HepG2 (cell line): Measurements from ENCODE around the gene IMMT. TPM values are rescaled to one million over a fixed set of nuclear protein-coding genes. Genes with fewer than 3 reads are reported as not detected.

Experiments used
- EHMT2 ChIP-seq: fragments of 200-600 bp; sonication (generic); IDR thresholded peaks from 2 replicates; pipeline ENCODE4 v1.7.0; 2017; ENCODE audit warnings: antibody characterized with exemption, low read depth, low read length, borderline replicate concordance
- FIP1L1 ChIP-seq: fragments of 200-400 bp; formaldehyde crosslinking; IDR thresholded peaks from 2 replicates; pipeline ENCODE4 v1.6.1; 2018; ENCODE audit warnings: low read depth, mild to moderate bottlenecking, low read length, moderate library complexity, borderline replicate concordance; ENCODE audit not compliant: insufficient read depth
- HHEX ChIP-seq: IDR thresholded peaks from 2 replicates; pipeline ENCODE4 v1.6.1; 2016; ENCODE audit warnings: control low read depth
- IRF2 ChIP-seq: IDR thresholded peaks from 2 replicates; pipeline ENCODE4 v1.6.1; 2018; ENCODE audit warnings: missing genetic modification reagents, missing compliant biosample characterization
- MYC ChIP-seq: sonication (generic); formaldehyde crosslinking; IDR thresholded peaks from 2 replicates; pipeline ENCODE4 v1.9.0; 2021; ENCODE audit warnings: missing genetic modification reagents, borderline replicate concordance
- NONO ChIP-seq, 2 experiments: fragments of 450-650 bp in 1 of 2; sonication (generic) in 1 of 2; formaldehyde crosslinking in 1 of 2; IDR thresholded peaks in 1 of 2; conservative IDR thresholded peaks in 1 of 2; 2 replicates each; pipeline versions ENCODE4 v1.6.1 to v1.8.0; 2017 to 2022; ENCODE audit warnings: mild to moderate bottlenecking in 1 of 2, missing genetic modification reagents in 1 of 2, moderate library complexity in 1 of 2
- POLR2AphosphoS5 ChIP-seq: IDR thresholded peaks from 2 replicates; pipeline ENCODE4 v1.6.1; 2012; ENCODE audit warnings: low read depth, low read length
- RCOR2 ChIP-seq: IDR thresholded peaks from 2 replicates; pipeline ENCODE4 v1.6.1; 2016; ENCODE audit warnings: missing biosample characterization, missing genetic modification reagents
- REXO4 ChIP-seq: sonication (generic); formaldehyde crosslinking; IDR thresholded peaks from 2 replicates; pipeline ENCODE4 v1.8.0; 2022; ENCODE audit warnings: missing genetic modification reagents, mild to moderate bottlenecking, borderline replicate concordance
- SETDB1 ChIP-seq: sonication (generic); formaldehyde crosslinking; IDR thresholded peaks from 2 replicates; pipeline ENCODE4 v1.5.1; 2020; ENCODE audit warnings: missing genetic modification reagents, mild to moderate bottlenecking, borderline replicate concordance
- SRSF1 ChIP-seq: fragments of 200-400 bp; formaldehyde crosslinking; optimal IDR thresholded peaks from 2 replicates; pipeline ENCODE3; 2017; ENCODE audit warnings: mild to moderate bottlenecking, low read depth, low read length, moderate library complexity
- WIZ ChIP-seq: sonication (generic); formaldehyde crosslinking; IDR thresholded peaks from 2 replicates; pipeline ENCODE4 v1.5.1; 2020; ENCODE audit warnings: mild to moderate bottlenecking, missing genetic modification reagents
- ZNF24 ChIP-seq: fragments of 450-650 bp; IDR thresholded peaks from 2 replicates; pipeline ENCODE4 v1.6.1; 2017; ENCODE audit warnings: antibody characterized with exemption, mild to moderate bottlenecking
- ZNF264 ChIP-seq: sonication (generic); formaldehyde crosslinking; IDR thresholded peaks from 2 replicates; pipeline ENCODE4 v1.4.0; 2020; ENCODE audit warnings: missing genetic modification reagents
- ZNF337 ChIP-seq: sonication (generic); formaldehyde crosslinking; IDR thresholded peaks from 2 replicates; pipeline ENCODE4 v1.5.1; 2020; ENCODE audit warnings: missing genetic modification reagents, low read depth, mild to moderate bottlenecking, borderline replicate concordance
- ZNF556 ChIP-seq: sonication (generic); formaldehyde crosslinking; IDR thresholded peaks from 2 replicates; pipeline ENCODE4 v1.4.0; 2020; ENCODE audit warnings: mild to moderate bottlenecking, missing genetic modification reagents, borderline replicate concordance
- ZNF652 ChIP-seq: IDR thresholded peaks from 2 replicates; pipeline ENCODE4 v1.6.1; 2016; ENCODE audit warnings: low read depth, borderline replicate concordance
- ZNF841 ChIP-seq: sonication (generic); formaldehyde crosslinking; IDR thresholded peaks from 2 replicates; pipeline ENCODE4 v1.8.1; 2023; ENCODE audit warnings: missing genetic modification reagents, borderline replicate concordance
- polyA plus RNA-seq, 8 experiments: library from polyadenylated mRNA; depleted of rRNA in 3 of 8; stranded (reverse) in 7 of 8; unstranded in 1 of 8; fragments of >200 nt; fragmentation: Illumina TruSeq in 4 of 8; extraction: Trizol in 4 of 8; gene quantifications; 2 replicates each; pipeline versions ENCODE4 v1.2.1 to v1.2.3, GENCODE V29; 2011 to 2016; ENCODE audit warnings: low read depth in 4 of 8, missing spikeins in 1 of 8, mixed read lengths in 1 of 8; ENCODE audit not compliant: insufficient read depth in 1 of 8
- total RNA-seq, 5 experiments: library from RNA; depleted of rRNA; stranded (reverse); fragments of >200 nt; fragmentation: Illumina TruSeq; extraction: Trizol; gene quantifications; 2 replicates each; pipeline ENCODE4 v1.2.3, GENCODE V29; 2016; ENCODE audit warnings: low read depth in 1 of 5
- TF ChIP-seq, protein P1 (sequence below), 2 experiments: IDR thresholded peaks; 2 replicates each; pipeline ENCODE4 v1.6.1; 2011 to 2012; ENCODE audit warnings: low read length in 2 of 2, borderline replicate concordance in 1 of 2, low read depth in 1 of 2, mild to moderate bottlenecking in 1 of 2, moderate library complexity in 1 of 2
- TF ChIP-seq, protein P2 (sequence below): sonication (generic); formaldehyde crosslinking; IDR thresholded peaks from 2 replicates; pipeline ENCODE4 v1.4.0; 2020; ENCODE audit warnings: missing genetic modification reagents

Gene IMMT
- total and polyA plus RNA-seq, 2 of the 13 experiments (the other 11 are each of a cell fraction or from before 2014, with no cell fraction given): 63.5 to 119 TPM

DNA sequence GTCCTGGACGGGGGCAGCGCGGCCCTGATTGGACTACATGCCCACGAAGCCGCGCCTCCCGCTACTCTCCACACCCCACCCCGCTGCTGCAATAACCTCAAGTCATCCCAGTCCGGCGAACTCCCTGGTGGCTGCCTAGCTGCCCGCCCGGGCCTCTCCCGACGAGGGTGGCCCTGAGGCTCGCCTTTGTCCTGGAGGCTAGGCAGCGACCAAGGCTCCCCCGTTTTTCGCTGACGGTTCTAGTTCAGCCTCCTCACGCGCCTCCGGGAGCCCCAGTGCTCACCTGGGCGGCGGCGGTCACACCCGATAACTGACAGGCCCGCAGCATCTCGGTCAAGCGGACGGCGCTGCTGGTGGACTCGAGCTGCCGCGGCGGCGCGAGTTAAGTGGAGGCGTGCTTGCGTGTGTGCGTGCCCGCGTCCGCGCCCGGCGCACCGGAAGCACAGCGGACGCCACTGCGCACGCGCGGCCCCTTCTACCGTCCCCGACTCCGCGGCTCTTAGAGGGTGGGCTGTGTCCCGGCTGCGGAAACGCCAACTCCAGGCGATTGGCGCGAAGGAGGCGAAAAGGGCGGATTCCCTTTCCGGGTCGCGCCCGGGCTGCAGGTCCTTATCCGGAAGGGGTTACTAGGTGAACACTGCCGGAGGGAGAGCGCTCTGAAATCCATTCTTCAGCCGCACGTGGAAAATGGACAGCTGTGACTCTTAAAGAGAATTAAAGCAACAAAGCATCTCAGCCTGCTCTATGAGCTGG is at the start of gene IMMT (continued):
- TF ChIP-seq, protein P1, sequence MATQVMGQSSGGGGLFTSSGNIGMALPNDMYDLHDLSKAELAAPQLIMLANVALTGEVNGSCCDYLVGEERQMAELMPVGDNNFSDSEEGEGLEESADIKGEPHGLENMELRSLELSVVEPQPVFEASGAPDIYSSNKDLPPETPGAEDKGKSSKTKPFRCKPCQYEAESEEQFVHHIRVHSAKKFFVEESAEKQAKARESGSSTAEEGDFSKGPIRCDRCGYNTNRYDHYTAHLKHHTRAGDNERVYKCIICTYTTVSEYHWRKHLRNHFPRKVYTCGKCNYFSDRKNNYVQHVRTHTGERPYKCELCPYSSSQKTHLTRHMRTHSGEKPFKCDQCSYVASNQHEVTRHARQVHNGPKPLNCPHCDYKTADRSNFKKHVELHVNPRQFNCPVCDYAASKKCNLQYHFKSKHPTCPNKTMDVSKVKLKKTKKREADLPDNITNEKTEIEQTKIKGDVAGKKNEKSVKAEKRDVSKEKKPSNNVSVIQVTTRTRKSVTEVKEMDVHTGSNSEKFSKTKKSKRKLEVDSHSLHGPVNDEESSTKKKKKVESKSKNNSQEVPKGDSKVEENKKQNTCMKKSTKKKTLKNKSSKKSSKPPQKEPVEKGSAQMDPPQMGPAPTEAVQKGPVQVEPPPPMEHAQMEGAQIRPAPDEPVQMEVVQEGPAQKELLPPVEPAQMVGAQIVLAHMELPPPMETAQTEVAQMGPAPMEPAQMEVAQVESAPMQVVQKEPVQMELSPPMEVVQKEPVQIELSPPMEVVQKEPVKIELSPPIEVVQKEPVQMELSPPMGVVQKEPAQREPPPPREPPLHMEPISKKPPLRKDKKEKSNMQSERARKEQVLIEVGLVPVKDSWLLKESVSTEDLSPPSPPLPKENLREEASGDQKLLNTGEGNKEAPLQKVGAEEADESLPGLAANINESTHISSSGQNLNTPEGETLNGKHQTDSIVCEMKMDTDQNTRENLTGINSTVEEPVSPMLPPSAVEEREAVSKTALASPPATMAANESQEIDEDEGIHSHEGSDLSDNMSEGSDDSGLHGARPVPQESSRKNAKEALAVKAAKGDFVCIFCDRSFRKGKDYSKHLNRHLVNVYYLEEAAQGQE (IDR thresholded peaks at IDR 0.05; ENCODE audit: borderline replicate concordance in 1 of 2, low read depth in 1 of 2, low read length in 2 of 2): no peak; a peak in 1 of 4 replicates
- TF ChIP-seq HHEX (0 out of 2 replicates have a peak, but pooled peaks have one; percentile 11), REXO4 (CRISPR knock-in tag) (no peak), MYC (CRISPR knock-in tag) (peak; percentile 96), RCOR2 (CRISPR knock-in tag) (no peak), ZNF264 (CRISPR knock-in tag) (peak; percentile 84), EHMT2 (no peak), IRF2 (CRISPR knock-in tag) (peak; percentile 86), SETDB1 (CRISPR knock-in tag) (no peak), ZNF841 (CRISPR knock-in tag) (no peak), SRSF1 (peak; percentile 89), ZNF652 (CRISPR knock-in tag) (no peak), FIP1L1 (no peak), ZNF24 (0 out of 2 replicates have a peak, but pooled peaks have one; percentile 8), WIZ (no peak; the same call in 1 of the 2 replicates), NONO (IDR thresholded peaks at IDR 0.05) (no peak), NONO (CRISPR knock-in tag; conservative IDR thresholded peaks at IDR 0.05) (peak; percentile 93), ZNF337 (CRISPR knock-in tag) (no peak; the same call in 1 of the 2 replicates), POLR2AphosphoS5 (peak; percentile 92), ZNF556 (peak; percentile 96)
- TF ChIP-seq, protein P2, sequence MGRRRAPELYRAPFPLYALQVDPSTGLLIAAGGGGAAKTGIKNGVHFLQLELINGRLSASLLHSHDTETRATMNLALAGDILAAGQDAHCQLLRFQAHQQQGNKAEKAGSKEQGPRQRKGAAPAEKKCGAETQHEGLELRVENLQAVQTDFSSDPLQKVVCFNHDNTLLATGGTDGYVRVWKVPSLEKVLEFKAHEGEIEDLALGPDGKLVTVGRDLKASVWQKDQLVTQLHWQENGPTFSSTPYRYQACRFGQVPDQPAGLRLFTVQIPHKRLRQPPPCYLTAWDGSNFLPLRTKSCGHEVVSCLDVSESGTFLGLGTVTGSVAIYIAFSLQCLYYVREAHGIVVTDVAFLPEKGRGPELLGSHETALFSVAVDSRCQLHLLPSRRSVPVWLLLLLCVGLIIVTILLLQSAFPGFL (CRISPR knock-in tag): no peak
